Stimulated activated CD8-positive, alpha-beta memory T cell treated with anti-CD3 and anti-CD28 coated beads, Interleukin-15, amount 100 ng/mL, for 48 hours (primary cell): ENCODE data around the gene L3MBTL1.

Source experiments
- DNase-seq, 2 donors: peaks; one replicate each; pipeline ENCODE4 v3.0.0-alpha.2; 2020; ENCODE audit warnings: low read depth in 2 of 2

L3MBTL1 gene

DNA sequence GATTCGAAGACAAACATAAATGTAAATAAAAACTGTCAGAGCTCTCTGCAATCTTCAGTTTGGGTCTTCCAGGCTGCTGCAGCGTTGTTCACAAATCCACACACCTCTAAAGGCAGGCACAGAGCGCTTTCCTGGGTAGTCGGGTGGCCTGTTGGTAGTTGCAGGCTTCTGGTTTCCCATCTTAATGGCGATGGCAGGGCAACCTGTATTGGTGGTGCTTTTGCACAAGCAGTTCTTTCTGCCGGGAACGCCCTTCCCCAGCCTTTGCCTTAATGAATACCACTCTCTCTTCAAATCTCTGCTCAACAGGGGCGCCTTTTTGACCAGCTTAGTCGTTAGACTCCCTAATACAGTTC is 82.5 kb downstream of the L3MBTL1 start:
- no peak for DNase-seq

DNA sequence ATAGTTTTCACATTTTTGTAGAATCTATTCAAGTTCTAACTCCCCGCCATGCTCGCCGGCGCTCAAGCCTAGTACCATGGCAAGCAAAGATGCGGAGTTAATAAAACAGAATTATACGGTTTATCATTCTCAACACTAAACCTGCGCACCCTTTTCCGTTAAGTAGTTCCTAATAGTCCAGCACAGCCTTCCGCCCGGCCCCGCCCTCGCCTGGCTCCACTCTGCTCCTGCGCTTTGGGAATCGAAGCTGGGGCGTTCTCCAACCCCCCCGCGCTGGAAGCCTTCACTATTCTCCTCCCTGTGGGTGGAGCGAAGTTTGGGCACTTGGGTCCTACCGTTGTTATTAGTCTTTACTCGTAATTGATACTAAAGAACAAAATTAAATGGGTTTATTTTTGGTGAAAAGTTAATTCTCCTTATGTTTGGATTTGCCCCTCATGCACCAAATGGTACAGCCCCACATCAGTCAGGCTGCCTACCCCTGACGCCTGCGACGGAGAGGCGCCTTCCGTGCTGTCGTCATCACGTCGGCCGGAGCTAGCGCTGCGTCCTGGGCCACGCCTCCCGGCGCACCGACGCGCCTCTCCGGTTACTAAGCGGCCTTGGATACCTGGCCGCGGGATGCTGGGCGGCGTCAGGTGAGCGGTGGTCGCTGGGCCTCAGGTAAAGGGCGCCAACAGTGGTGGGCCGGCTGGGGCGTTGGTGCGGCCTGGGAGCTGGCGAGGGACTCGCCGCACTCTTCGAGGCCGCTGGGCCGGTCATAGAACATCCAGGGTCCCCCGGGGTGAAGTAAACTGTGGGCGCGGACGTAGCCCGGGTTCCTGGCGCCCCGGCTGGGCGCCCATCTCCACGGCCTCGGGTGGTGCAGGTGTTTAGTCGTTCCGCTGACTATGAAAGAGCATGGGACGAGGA is 83.2 kb downstream of the L3MBTL1 start, which contains the start of gene IFT52:
IFT52 (plus strand) TSS at position 546 of the 912 bp plus-strand sequence. CDS start 3,762 bp downstream, outside the sequence.
- peak; percentile 83 to 86 for DNase-seq
